Measurements from ENCODE around the gene TSHZ2. TPM values are rescaled to one million over a fixed set of nuclear protein-coding genes. Genes with fewer than 3 reads are reported as not detected.
"Not testable (repeated sequence)": the region's sequence is repeated elsewhere in the genome, so short reads cannot be mapped to it uniquely, and the experiment has no call there.

TSHZ2 gene
- total RNA-seq, 4 donors from 2014 or later, result 10.3 to 15.0 (median 12.9) TPM

DNA sequence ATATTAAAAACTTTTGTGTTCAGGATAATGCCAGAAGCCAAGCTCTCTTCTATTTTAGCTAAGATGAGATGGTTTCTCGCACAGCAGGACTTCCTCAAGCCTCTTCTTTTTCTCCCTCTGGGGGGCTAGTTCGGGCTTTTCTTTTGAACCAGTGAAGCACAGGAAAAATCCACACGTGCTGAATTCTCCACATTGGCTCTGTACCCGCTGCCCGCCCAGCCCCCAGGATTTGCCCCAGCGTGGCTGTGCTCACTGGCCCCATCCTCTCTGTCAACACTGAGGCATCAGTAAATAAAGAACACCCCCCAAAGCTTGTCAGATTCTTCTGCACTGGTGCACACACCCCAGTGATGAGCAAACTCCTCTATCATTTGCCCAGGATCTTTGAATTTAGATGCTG, 388.7 kb downstream of the TSHZ2 start:
- Histone ChIP-seq H3K9me3 (peaks cover 0 to 5% (median 5%) of the 10 kb centered on the region in 4 donors), H3K27ac (replicated peaks in 1 of 4) (no peak overlapping the region), H3K4me1 (peaks cover 0 to 2% (median 0%) of the 10 kb centered on the region in 4 donors), H3K4me3 (no peak overlapping the region), H3K27me3 (no peaks in the 10 kb centered on the region), H3K36me3 (no peaks in the 10 kb centered on the region)
- no peak for DNase-seq (ENCODE audit: extremely low spot score)
- TF ChIP-seq POLR2AphosphoS5 (IDR thresholded peaks at IDR 0.05) (no peak), EP300 (IDR thresholded peaks at IDR 0.05) (no peak), POLR2A (IDR thresholded peaks at IDR 0.05; ENCODE audit: low read depth) (no peak)
- TF ChIP-seq, protein P1, sequence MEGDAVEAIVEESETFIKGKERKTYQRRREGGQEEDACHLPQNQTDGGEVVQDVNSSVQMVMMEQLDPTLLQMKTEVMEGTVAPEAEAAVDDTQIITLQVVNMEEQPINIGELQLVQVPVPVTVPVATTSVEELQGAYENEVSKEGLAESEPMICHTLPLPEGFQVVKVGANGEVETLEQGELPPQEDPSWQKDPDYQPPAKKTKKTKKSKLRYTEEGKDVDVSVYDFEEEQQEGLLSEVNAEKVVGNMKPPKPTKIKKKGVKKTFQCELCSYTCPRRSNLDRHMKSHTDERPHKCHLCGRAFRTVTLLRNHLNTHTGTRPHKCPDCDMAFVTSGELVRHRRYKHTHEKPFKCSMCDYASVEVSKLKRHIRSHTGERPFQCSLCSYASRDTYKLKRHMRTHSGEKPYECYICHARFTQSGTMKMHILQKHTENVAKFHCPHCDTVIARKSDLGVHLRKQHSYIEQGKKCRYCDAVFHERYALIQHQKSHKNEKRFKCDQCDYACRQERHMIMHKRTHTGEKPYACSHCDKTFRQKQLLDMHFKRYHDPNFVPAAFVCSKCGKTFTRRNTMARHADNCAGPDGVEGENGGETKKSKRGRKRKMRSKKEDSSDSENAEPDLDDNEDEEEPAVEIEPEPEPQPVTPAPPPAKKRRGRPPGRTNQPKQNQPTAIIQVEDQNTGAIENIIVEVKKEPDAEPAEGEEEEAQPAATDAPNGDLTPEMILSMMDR (IDR thresholded peaks at IDR 0.05), result no peak
- intact Hi-C loops (cut with DNase I), result no loop called here
- WGBS, result 69% methylated on average over 6 of the region's 6 CpGs

DNA sequence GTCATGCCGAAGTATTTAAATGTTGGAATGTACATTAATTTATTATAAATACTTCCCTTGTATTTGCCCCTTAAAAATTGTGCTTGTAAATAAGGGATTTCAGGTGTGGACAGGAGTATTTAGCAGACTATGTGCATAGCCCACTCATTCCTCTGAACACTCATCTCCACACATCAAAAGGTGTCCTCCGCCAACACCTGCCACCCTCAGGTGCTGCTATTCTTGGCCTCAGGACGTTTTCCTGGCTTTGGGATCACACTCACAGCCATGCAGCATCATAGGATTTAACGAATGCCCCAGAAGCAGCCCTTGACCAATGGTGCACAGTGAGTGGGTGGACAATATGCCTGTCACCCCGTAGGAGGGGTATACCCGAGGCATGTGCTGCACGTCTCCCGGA, 390.6 kb downstream of the TSHZ2 start:
- 90% methylated on average over 8 of the region's 8 CpGs for WGBS
- no peak for TF ChIP-seq EP300 (IDR thresholded peaks at IDR 0.05)
- TF ChIP-seq, protein P1 (IDR thresholded peaks at IDR 0.05), result no peak
- TF ChIP-seq POLR2AphosphoS5 (IDR thresholded peaks at IDR 0.05), result no peak
- no peak for TF ChIP-seq POLR2A (IDR thresholded peaks at IDR 0.05; ENCODE audit: low read depth)
- no peaks in the 10 kb centered on the region for H3K36me3 ChIP-seq
- DNase-seq (ENCODE audit: extremely low spot score), result no peak
- no peak overlapping the region for H3K4me3 ChIP-seq
- H3K4me1 ChIP-seq, result peaks cover 0 to 3% (median 0%) of the 10 kb centered on the region in 4 donors
- no peaks in the 10 kb centered on the region for H3K27me3 ChIP-seq
- H3K9me3 ChIP-seq, result no peaks in the 10 kb centered on the region
- no peak overlapping the region for H3K27ac ChIP-seq (replicated peaks in 1 of 4)
- intact Hi-C loops (cut with DNase I), result no loop called here

DNA sequence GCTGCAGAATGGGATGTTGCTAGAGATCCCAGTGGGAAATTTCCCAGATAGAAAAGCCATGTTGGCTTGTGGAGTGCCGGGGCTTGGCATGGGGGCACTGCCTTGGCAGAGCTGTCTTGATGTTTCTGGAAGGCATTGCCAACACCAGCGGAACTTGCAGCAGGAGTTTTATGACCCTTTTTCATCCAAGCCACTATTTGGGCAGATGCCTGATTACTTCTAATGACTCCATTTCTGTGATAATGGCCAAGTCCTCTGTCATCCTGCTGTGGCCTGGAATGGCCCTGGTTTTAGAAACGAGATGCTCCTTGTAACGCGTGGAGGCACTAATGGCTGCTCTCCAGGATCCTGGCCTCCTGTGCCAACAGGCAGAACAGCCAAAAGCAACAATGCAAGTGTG, 392.5 kb downstream of the TSHZ2 start:
- TF ChIP-seq EP300 (IDR thresholded peaks at IDR 0.05) (no peak), POLR2AphosphoS5 (IDR thresholded peaks at IDR 0.05) (no peak), POLR2A (IDR thresholded peaks at IDR 0.05; ENCODE audit: low read depth) (no peak)
- TF ChIP-seq, protein P1 (IDR thresholded peaks at IDR 0.05), result no peak
- Histone ChIP-seq H3K4me3 (no peak overlapping the region), H3K4me1 (peaks cover 0 to 3% (median 0%) of the 10 kb centered on the region in 4 donors), H3K27me3 (no peaks in the 10 kb centered on the region), H3K36me3 (no peaks in the 10 kb centered on the region), H3K9me3 (no peaks in the 10 kb centered on the region), H3K27ac (replicated peaks in 1 of 4) (no peak overlapping the region)
- DNase-seq (ENCODE audit: extremely low spot score), result peak; percentile 89
- intact Hi-C loops (cut with DNase I), result no loop called here
- WGBS, result 78% methylated on average over 2 of the region's 5 CpGs

DNA sequence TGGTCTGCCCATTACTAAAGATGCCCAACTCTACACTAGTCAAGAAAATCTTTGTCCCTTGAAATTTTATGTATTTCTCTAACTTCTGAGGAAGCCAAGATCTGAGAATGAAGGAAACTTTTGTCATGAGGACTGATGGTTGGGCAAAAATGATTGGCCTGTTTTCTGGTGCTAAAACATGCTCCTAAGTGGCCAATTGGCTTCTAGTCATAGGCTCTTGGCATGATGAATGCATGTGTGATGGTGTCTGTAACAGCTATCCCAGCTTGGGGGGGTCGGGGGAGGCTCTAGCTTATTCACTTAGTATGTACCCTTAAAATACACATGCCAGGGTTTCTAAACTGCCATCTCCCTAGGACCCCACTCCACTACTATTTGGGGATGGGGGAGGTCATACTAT, 392.9 kb downstream of the TSHZ2 start:
- Histone ChIP-seq H3K27me3 (no peaks in the 10 kb centered on the region), H3K36me3 (no peaks in the 10 kb centered on the region), H3K27ac (replicated peaks in 1 of 4) (no peak overlapping the region), H3K4me3 (no peak overlapping the region), H3K4me1 (peaks cover 0 to 3% (median 0%) of the 10 kb centered on the region in 4 donors), H3K9me3 (no peaks in the 10 kb centered on the region)
- 50% methylated on average over 1 of the region's 1 CpG for WGBS
- intact Hi-C loops (cut with DNase I), result no loop called here
- peak; percentile 89 for DNase-seq (ENCODE audit: extremely low spot score)
- TF ChIP-seq POLR2A (IDR thresholded peaks at IDR 0.05; ENCODE audit: low read depth), result no peak
- no peak for TF ChIP-seq POLR2AphosphoS5 (IDR thresholded peaks at IDR 0.05)
- TF ChIP-seq, protein P1 (IDR thresholded peaks at IDR 0.05), result no peak
- no peak for TF ChIP-seq EP300 (IDR thresholded peaks at IDR 0.05)

DNA sequence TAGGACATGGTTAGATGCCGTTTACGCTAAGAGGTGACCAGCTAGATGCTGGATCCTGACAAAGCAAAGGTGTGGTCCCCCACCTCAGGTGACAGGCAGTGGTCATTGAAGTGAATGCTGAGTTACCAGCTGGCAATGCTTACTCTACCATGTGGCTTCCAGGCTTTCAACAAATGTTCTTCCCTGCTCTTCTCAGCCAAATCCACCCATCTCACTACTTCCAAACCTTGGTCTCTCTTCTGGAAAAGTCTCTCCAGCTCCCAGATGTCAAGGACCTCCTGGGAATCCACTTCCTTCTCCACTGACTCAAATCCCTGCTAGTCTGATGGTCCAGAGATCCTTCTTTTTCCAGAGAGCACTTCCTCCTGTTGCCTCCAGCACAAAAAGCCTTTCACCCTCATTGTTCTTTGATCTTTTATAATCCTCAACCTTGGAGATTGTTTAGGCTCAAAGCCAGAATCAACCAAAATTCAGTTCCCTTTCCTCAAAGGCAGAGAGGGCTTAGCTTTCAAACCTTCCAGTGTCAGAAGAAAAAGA, 393.4 kb downstream of the TSHZ2 start:
- intact Hi-C loops (cut with DNase I), result no loop called here
- H3K36me3 ChIP-seq, result no peaks in the 10 kb centered on the region
- no peak for DNase-seq (ENCODE audit: extremely low spot score)
- no peak overlapping the region for H3K4me3 ChIP-seq
- no peaks in the 10 kb centered on the region for H3K27me3 ChIP-seq
- WGBS, result 89% methylated on average over 2 of the region's 2 CpGs
- TF ChIP-seq EP300 (IDR thresholded peaks at IDR 0.05) (no peak), POLR2A (IDR thresholded peaks at IDR 0.05; ENCODE audit: low read depth) (no peak), POLR2AphosphoS5 (IDR thresholded peaks at IDR 0.05) (no peak)
- TF ChIP-seq, protein P1 (IDR thresholded peaks at IDR 0.05), result no peak
- H3K4me1 ChIP-seq, result peaks cover 0 to 3% (median 0%) of the 10 kb centered on the region in 4 donors
- H3K9me3 ChIP-seq, result no peaks in the 10 kb centered on the region
- H3K27ac ChIP-seq (replicated peaks in 1 of 4), result no peak overlapping the region

DNA sequence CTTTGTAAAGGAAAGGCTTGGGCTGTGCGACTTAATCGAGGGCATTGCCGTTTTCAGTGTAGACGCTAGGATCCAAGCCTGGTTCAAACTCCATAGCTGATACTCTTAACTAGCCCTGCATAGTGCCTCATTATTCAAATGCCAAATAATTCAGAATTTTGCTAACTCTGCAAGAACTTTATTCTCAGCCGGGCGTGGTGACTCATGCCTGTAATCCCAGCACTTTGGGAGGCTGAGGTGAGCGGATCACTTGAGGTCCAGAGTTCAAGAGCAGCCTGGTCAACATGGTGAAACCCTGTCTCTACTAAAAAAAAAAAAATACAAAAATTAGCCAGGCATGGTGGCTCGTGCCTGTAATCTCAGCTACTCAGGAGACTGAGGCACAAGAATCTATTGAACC, 394.8 kb downstream of the TSHZ2 start:
- H3K36me3 ChIP-seq; H3K27ac ChIP-seq (replicated peaks in 1 of 4); DNase-seq (ENCODE audit: extremely low spot score); intact Hi-C loops (cut with DNase I); H3K4me3 ChIP-seq; H3K9me3 ChIP-seq; H3K4me1 ChIP-seq; H3K27me3 ChIP-seq: not testable (repeated sequence)
- 95% methylated on average over 8 of the region's 8 CpGs for WGBS

Data from esophagus muscularis mucosa (tissue), 4 donors.